WERI-Rb-1 (cell line): ENCODE results near the gene ZNF669.

Experiments used
- DNase-seq: peaks from one replicate; pipeline ENCODE4 v3.0.0-alpha.2; 2020
- H3K27ac ChIP-seq: fragments of 250-450 bp; sonication (Bioruptor Pico); 2 replicates; pipeline ENCODE4 v1.5.1; 2020; ENCODE audit warnings: mild to moderate bottlenecking, moderate library complexity
- H3K27me3 ChIP-seq: fragments of 250-450 bp; sonication (Bioruptor Pico); 2 replicates; pipeline ENCODE4 v1.5.1; 2021; ENCODE audit warnings: mild to moderate bottlenecking, low read depth, moderate library complexity; ENCODE audit not compliant: insufficient read depth, severe bottlenecking
- H3K36me3 ChIP-seq: fragments of 250-450 bp; sonication (Bioruptor Pico); 2 replicates; pipeline ENCODE4 v1.5.1; 2020; ENCODE audit warnings: mild to moderate bottlenecking, moderate library complexity
- H3K4me3 ChIP-seq: 2 replicates; pipeline ENCODE4 v1.5.1; 2011; ENCODE audit warnings: low read depth, mild to moderate bottlenecking, control low read depth, low read length
- H3K9me3 ChIP-seq: fragments of 250-450 bp; sonication (Bioruptor Pico); 2 replicates; pipeline ENCODE4 v1.5.1; 2021; ENCODE audit warnings: mild to moderate bottlenecking, moderate library complexity; ENCODE audit not compliant: severe bottlenecking
- CTCF ChIP-seq: IDR thresholded peaks from 2 replicates; pipeline ENCODE4 v1.5.1; 2011; ENCODE audit warnings: low read depth, mild to moderate bottlenecking, control low read depth, inconsistent platforms, low read length

The ZNF669 gene

GRCh38 chr1:247104965-247105364 is 809 bp upstream of the ZNF669 start:
- H3K27ac ChIP-seq, result peak overlapping the region; percentile 62

GRCh38 chr1:247102381-247102780 is 1.8 kb downstream of the ZNF669 start:
- H3K4me3 ChIP-seq, result no peak overlapping the region
- H3K36me3 ChIP-seq, result peaks cover 64% of the 10 kb centered on the region
- TF ChIP-seq CTCF, result no peak
- no peak overlapping the region for H3K27ac ChIP-seq
- H3K9me3 ChIP-seq, result peaks cover 25% of the 10 kb centered on the region
- DNase-seq, result no peak
- H3K27me3 ChIP-seq, result no peaks in the 10 kb centered on the region

More at GRCh38 chr1:247104965-247105364, 809 bp upstream of the ZNF669 start:
- peaks cover 25% of the 10 kb centered on the region for H3K9me3 ChIP-seq
- no peak for TF ChIP-seq CTCF
- peaks cover 38% of the 10 kb centered on the region for H3K36me3 ChIP-seq
- H3K4me3 ChIP-seq, result peak overlapping the region; percentile 97
- no peaks in the 10 kb centered on the region for H3K27me3 ChIP-seq
- no peak for DNase-seq

GRCh38 chr1:247100676-247101279 is 3.4 kb downstream of the ZNF669 start:
- H3K9me3 ChIP-seq, result peaks cover 25% of the 10 kb centered on the region
- H3K36me3 ChIP-seq, result peaks cover 71% of the 10 kb centered on the region
- no peak overlapping the region for H3K27ac ChIP-seq
- DNase-seq, result no peak
- TF ChIP-seq CTCF, result no peak
- H3K4me3 ChIP-seq, result no peak overlapping the region
- no peaks in the 10 kb centered on the region for H3K27me3 ChIP-seq

GRCh38 chr1:247096958-247097357 is 7.2 kb downstream of the ZNF669 start:
- peaks cover 16% of the 10 kb centered on the region for H3K9me3 ChIP-seq
- no peak for DNase-seq
- H3K27ac ChIP-seq, result no peak overlapping the region
- TF ChIP-seq CTCF, result no peak
- H3K36me3 ChIP-seq, result peaks cover 52% of the 10 kb centered on the region
- no peak overlapping the region for H3K4me3 ChIP-seq
- H3K27me3 ChIP-seq, result no peaks in the 10 kb centered on the region

- no peak for DNase-seq
- no peak overlapping the region for H3K27ac ChIP-seq
- no peak for TF ChIP-seq CTCF
- peaks cover 48% of the 10 kb centered on the region for H3K36me3 ChIP-seq
- H3K4me3 ChIP-seq, result no peak overlapping the region
- H3K27me3 ChIP-seq, result no peaks in the 10 kb centered on the region
- peaks cover 12% of the 10 kb centered on the region for H3K9me3 ChIP-seq
Observed at GRCh38 chr1:247096544-247096943, 7.6 kb downstream of the ZNF669 start.

GRCh38 chr1:247096112-247096511 is 8.0 kb downstream of the ZNF669 start:
- Histone ChIP-seq H3K4me3 (no peak overlapping the region), H3K9me3 (peaks cover 9% of the 10 kb centered on the region), H3K36me3 (peaks cover 44% of the 10 kb centered on the region), H3K27me3 (no peaks in the 10 kb centered on the region), H3K27ac (no peak overlapping the region)
- no peak for DNase-seq
- no peak for TF ChIP-seq CTCF
